Islet precursor cell (in vitro differentiated cells): ENCODE results near the gene SPEM2.

Source experiments
- DNase-seq: peaks from one replicate; pipeline ENCODE4 v3.0.0-alpha.2; 2018

SPEM2 gene

GRCh38 chr17:7423679-7424078, 1.7 kb upstream of the SPEM2 start:
- DNase-seq, result no peak

- DNase-seq, result no peak
These were observed 340 bp downstream of the SPEM2 start for GRCh38 chr17:7425756-7426155.

- DNase-seq, result no peak
These were observed 917 bp downstream of the SPEM2 start for GRCh38 chr17:7426203-7426863.

- DNase-seq, result no peak
These were observed 1.6 kb downstream of the SPEM2 start for GRCh38 chr17:7426896-7427489.

- no peak for DNase-seq
These were observed 2.1 kb downstream of the SPEM2 start for GRCh38 chr17:7427549-7427948.

GRCh38 chr17:7428557-7428956, 3.1 kb downstream of the SPEM2 start, which contains the start of gene SPEM3:
TSS of gene SPEM3 (plus strand) at chr17:7428857. CDS start at chr17:7428903, 46 bp downstream.
- DNase-seq, result no peak

GRCh38 chr17:7429722-7430121, 4.3 kb downstream of the SPEM2 start:
- no peak for DNase-seq

- DNase-seq, result no peak
These were observed 5.8 kb downstream of the SPEM2 start for GRCh38 chr17:7431231-7431630.

- no peak for DNase-seq
These were observed 6.9 kb downstream of the SPEM2 start for GRCh38 chr17:7432296-7432695.

GRCh38 chr17:7435676-7436555, 10.5 kb downstream of the SPEM2 start:
- peak; percentile 90 for DNase-seq

GRCh38 chr17:7436556-7437368, 11.3 kb downstream of the SPEM2 start:
- DNase-seq, result peak; percentile 96

- DNase-seq, result peak; percentile 49
These were observed 12.0 kb downstream of the SPEM2 start for GRCh38 chr17:7437369-7437863.

GRCh38 chr17:7437950-7438614, 12.7 kb downstream of the SPEM2 start:
- peak; percentile 84 for DNase-seq

GRCh38 chr17:7438656-7439460, 13.4 kb downstream of the SPEM2 start:
- DNase-seq, result no peak

GRCh38 chr17:7439462-7440112, 14.2 kb downstream of the SPEM2 start, which contains the start of gene FGF11:
TSS of gene FGF11 (plus strand) at chr17:7439512. CDS start at chr17:7439621, 109 bp downstream.
- DNase-seq, result peak; percentile 75

- DNase-seq, result peak; percentile 67
These were observed 14.9 kb downstream of the SPEM2 start for GRCh38 chr17:7440113-7440833.

- peak; percentile 80 for DNase-seq
These were observed 15.4 kb downstream of the SPEM2 start for GRCh38 chr17:7440834-7441195.

GRCh38 chr17:7441266-7441665, 15.8 kb downstream of the SPEM2 start:
- peak; percentile 64 for DNase-seq

- DNase-seq, result no peak
These were observed 16.7 kb downstream of the SPEM2 start for GRCh38 chr17:7442142-7442541.
